IPS-18c (cell line): ENCODE data around the gene POLR1E.

Experiments used
- H3K4me3 ChIP-seq: 2 replicates; pipeline ENCODE4 v1.7.0; 2013; ENCODE audit warnings: low read depth, mild to moderate bottlenecking, low read length, moderate library complexity; ENCODE audit not compliant: insufficient read depth
- H3K9me3 ChIP-seq: one replicate; pipeline ENCODE4 v1.6.1; 2013; ENCODE audit warnings: mild to moderate bottlenecking, low read length, moderate library complexity; ENCODE audit not compliant: control insufficient read depth, insufficient read depth

POLR1E gene

GRCh38 chr9:37547328-37547878 is 61.7 kb downstream of the POLR1E start:
- H3K9me3 ChIP-seq = no peaks in the 10 kb centered on the region
- no peak overlapping the region for H3K4me3 ChIP-seq

GRCh38 chr9:37549527-37549926 is 63.8 kb downstream of the POLR1E start:
- no peaks in the 10 kb centered on the region for H3K9me3 ChIP-seq

GRCh38 chr9:37550781-37551180 is 65.0 kb downstream of the POLR1E start:
- H3K9me3 ChIP-seq = no peaks in the 10 kb centered on the region

More at GRCh38 chr9:37549527-37549926, 63.8 kb downstream of the POLR1E start:
- H3K4me3 ChIP-seq = no peak overlapping the region

GRCh38 chr9:37551468-37551867 is 65.7 kb downstream of the POLR1E start:
- Histone ChIP-seq H3K4me3 (no peak overlapping the region), H3K9me3 (no peaks in the 10 kb centered on the region)

More at GRCh38 chr9:37550781-37551180, 65.0 kb downstream of the POLR1E start:
- no peak overlapping the region for H3K4me3 ChIP-seq

GRCh38 chr9:37551888-37552287 is 66.1 kb downstream of the POLR1E start:
- Histone ChIP-seq H3K4me3 (no peak overlapping the region), H3K9me3 (no peaks in the 10 kb centered on the region)
